GM15510 (cell line): ENCODE measurements around the gene HLA-B.
A peak's percentile ranks its signal among the peaks of the same experiment; 100 is the strongest.

Experiments
- POLR2A ChIP-seq: IDR thresholded peaks from 3 replicates; pipeline ENCODE4 v1.6.1; 2011; ENCODE audit warnings: borderline replicate concordance; ENCODE audit not compliant: insufficient read length; ENCODE audit errors: extremely low read depth

HLA-B gene

GRCh38 chr6:31356946-31357466 lies at the start of gene HLA-B:
TSS of gene HLA-B (minus strand) at chr6:31357179. CDS start at chr6:31357158, 21 bp downstream.
- TF ChIP-seq POLR2A = peak; percentile 99

DNA sequence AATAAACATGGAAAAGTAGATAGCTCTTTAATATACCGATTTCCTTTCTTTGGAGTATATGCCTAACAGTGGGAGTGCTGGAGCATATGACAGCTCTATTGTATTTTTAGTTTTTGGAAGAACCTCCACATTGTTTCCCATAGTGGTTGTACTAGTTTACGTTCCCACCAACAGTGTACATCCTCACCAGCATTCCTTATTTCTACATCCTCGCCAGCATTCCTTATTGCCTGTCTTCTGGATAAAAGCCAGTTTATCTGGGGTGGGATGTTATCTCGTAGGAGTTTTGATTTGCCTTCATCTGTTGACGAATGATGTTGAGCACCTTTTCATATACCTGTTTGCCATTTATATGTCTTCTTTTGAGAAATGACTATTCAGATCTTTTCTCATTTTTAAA lies 49.0 kb upstream of the HLA-B start:
- no peak for TF ChIP-seq POLR2A

DNA sequence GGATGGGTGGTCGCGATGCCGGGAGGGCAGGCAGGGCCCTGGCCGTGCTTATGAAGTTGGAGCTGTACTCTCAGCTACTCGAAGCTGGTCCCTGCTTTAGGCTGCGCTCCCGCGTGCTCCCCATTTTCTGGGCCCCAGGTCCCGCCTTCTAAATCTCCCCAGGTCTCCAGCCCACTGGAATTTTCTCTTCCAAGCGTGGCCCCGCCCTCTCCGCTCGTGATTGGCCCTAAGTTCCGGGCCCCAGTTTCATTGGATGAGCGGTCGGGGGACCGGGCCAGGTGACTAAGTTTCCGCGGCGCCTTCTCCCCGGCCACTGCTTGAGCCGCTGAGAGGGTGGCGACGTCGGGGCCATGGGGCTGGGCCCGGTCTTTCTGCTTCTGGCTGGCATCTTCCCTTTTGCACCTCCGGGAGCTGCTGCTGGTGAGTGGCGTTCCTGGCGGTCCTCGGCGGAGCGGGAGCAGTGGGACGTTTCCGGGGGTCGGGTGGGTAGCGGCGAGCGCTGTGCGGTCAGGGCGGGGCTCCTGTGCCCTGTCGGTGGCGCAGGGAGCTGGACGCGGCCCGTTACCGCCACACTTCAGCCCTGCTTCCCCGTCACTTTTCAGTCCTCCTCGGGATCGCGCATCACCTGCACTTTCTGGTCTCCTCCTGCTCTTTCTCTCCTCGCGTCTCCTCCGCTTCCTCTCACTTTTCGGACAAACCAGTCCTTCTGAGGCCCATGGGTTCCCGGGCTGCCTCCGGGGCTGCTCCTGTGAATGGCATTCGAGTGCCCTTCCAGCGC lies 46.5 kb upstream of the HLA-B start, which contains the start of gene MICA:
TSS of gene MICA (plus strand) at position 313 of the 778 bp plus-strand sequence. CDS start at position 351, 38 bp downstream.
- no peak for TF ChIP-seq POLR2A

DNA sequence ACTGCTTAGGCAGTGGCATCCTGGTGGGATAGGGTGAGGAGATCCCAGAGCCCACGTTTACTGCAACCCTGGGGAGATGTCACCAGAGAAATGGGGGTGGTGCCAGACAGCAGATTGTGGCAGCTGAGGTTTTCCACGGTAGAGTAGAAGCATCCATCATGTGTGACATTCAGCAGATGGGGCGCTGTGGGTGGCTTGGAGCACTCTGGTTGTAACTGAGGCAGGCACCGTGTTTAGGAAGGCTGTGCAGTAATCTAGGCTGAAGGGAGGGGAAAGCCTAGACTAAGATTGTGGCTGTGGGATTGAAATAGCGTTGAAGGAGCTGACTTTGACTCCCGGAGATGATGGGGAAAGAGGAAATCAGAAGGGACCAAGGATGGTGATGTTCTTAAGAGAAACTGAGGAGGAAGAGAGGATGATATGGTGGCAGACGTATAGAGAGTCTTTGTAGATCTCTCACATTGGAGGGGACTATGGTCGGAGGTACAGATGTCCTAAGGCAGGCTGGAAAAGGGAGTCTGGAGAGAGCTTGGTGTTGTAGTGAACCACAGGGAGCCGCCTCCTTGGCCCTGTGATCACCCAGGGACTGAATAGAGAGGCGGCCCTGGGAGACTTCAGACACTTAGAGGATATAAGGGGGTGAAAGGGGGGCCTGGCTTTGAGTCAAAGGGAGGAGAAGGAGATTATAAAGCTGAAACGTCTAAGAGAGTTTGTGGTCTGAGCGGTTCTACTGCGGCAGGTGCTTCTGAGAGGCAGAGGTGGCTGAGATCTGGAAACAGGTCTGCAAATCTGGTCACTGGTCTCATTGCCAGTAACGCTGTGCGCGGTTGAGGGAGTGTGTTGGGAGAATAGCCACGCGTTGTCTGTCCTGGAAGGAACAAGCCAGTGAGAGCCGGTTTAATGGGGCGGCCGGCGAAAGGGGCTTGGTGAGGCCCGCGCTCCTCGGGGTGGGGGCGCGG lies 45.6 kb upstream of the HLA-B start:
- TF ChIP-seq POLR2A = no peak

DNA sequence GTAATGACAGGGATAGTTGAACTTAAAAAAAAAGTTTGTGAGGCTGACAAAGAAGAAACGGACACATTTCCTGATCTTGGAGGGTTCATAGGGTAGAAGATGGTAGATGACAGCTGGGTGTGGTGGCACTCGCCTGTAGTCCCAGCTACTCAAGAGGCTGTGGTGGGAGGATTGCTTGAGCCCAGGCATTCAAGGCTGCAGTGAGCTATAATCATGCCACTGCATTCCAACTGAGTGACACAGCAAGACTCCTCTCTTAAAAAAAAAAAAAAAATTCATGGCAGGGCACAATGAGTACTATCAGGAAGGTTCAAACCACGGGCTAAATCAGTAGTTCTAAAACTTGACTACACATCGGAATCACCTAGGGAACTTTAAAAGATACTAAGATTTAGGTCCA lies 44.4 kb upstream of the HLA-B start:
- TF ChIP-seq POLR2A = no peak

DNA sequence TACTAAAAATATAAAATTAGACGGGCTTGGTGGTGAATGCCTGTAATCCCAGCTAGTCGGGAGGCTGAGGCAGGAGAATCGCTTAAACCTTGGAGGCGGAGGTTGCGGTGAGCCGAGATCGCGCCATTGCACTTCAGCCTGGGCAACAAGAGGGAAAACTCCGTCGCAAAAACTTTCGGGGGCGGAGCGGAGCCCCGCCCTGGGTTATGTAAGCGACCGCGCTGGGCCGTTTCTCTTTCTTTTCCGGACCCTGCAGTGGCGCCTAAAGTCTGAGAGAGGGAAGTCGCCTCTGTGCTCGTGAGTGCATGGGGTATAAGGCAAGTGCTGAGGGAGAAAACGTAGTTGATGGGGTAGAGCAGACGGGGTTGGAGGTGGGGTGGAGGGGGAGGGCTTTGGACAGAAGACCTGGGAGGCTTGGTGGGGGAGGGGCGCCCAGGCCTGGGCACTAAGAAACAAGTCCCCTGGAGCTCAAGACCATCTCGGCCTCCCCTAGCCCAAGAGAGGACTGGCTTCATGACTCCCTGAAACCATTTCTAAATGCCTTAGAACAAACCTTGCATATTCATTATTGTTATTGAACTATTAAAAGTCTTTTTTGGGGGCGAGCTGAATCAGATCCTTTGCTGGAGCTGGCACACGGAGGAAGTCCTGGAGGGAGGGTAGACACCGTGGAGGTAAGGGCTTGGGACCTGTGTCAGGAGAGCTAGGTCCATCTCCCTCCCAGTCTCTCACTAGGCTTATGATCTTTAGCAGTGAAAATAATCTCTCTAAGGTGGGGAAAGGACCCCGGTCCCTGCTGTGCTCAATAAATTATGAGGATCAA lies 43.7 kb upstream of the HLA-B start:
- peak; percentile 40 for TF ChIP-seq POLR2A

DNA sequence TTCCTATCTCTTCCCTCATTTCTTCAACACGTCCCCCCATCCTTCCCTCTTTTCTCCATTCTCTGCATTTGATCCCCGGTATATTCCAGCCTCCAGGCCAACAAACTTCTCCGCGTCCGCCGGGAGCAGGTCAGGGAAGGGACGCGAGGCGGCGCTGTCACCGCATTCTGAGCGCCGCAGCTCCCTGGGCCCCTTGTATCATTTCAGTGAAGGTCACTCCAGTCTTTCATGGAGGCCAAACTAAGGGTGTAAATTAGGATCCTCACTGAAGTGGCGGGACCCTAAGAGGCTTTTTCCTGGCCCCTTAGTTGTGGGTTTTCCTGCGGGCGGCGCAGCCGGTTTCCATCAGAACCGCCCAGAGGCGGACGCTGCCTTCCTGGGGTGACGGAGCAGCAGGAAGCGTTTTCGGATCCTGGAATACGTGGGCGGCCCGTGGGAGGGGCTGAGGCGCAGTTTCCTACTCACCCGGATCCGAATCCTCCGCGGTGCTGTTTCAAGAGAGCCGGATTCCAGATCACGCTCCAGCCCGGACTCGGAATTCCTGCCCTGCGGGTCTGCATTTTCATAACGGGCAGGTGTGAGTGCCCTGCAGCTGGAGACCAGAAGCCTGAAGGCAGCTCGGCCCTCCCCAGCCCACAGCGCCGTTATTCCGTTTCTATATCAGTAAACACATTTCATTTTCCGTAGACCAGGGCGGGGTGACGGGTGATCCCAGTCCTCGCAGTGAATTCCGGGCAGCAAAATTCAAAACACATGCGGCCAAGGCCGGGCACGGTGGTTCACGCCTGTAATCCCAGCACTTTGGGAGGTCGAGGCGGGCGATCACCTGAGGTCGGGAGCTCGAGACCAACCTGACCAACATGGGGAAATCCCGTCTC lies 42.8 kb upstream of the HLA-B start:
- TF ChIP-seq POLR2A = no peak

- no peak for TF ChIP-seq POLR2A
These were observed 41.0 kb upstream of the HLA-B start for GRCh38 chr6:31397901-31398525.

- TF ChIP-seq POLR2A = no peak
These were observed 39.6 kb upstream of the HLA-B start for GRCh38 chr6:31396422-31397152.

DNA sequence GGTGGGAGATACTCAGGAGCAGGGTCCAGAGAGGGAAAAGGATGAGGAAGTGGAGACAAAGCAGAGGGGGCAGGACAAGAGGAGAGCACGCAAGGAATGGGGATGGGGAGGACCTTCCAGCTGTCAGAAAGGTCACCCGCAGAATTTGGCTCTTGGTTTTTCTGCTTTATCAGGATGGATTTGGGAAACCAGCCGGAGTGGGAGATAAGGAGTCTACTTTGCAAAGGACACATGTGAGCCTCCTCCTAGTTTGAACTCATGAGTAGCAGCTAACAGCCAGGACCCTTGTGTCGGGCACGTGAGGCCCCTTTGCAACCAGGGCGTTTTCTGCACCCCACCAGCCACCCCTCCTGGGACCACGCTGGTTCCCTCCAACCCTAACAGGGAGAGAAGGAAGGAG lies 38.9 kb upstream of the HLA-B start:
- no peak for TF ChIP-seq POLR2A

DNA sequence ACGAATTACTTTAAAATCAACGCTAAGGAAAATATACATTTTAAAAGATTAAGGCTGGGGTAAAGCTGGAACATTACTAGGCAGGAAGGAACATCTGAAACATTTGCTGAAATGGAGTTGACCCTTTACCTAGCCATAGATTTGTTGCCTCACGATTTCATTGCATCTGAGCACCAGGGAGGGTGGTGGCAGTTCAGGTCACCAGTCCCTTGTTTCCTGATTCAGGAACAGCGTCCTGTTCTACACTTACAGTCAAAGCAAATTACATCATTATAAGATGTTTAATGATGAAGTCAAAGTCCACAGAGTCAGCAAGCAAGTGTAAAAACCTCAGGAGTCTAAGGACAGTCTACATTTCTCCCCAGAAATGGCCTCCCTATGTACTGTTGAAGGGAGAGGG lies 37.4 kb upstream of the HLA-B start:
- TF ChIP-seq POLR2A = no peak

DNA sequence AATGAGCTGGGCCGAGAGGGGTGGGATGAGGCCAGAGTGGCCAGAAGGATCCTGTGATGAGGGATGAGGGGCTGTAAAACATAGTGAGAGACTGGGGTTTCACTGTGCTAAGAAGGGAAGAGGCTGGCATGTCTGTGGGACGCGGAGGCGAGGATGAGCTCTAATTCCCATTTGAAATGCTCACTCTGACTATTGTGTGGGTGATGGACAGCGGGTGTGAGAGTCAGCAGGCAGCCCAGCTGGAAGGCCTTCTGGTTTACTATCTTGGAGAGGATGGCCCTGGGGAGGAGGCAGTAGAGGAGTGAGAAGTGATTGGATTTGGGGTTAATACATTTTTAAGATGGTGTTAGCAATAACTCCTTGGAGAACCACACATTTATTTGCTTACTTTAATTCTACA lies 37.0 kb upstream of the HLA-B start:
- no peak for TF ChIP-seq POLR2A
